CD14-positive monocyte (primary cell): Measurements from ENCODE around the gene BRPF1. TPM values are rescaled to one million over a fixed set of nuclear protein-coding genes. Genes with fewer than 3 reads are reported as not detected.

ENCODE experiments used
- DNase-seq, 3 donors: peaks; one replicate each; pipeline ENCODE4 v3.0.0-alpha.2; 2011 to 2022
- H2AFZ ChIP-seq: 2 replicates; pipeline ENCODE4 v1.6.0; 2012; ENCODE audit warnings: mild to moderate bottlenecking, low read depth, low read length, inconsistent platforms; ENCODE audit not compliant: insufficient read depth, poor library complexity, severe bottlenecking
- H3K27ac ChIP-seq, 2 donors: 1 replicate in 1 of 2; 2 replicates in 1 of 2; pipeline ENCODE4 v1.5.1; 2012 to 2013; ENCODE audit warnings: low read length in 2 of 2, control low read depth in 1 of 2, inconsistent platforms in 1 of 2, low read depth in 1 of 2, mild to moderate bottlenecking in 1 of 2
- H3K27me3 ChIP-seq, 2 donors: one replicate each; pipeline versions ENCODE4 v1.6.0 to v1.6.1; 2011 to 2013; ENCODE audit warnings: low read length in 2 of 2; ENCODE audit not compliant: control insufficient read depth in 2 of 2, insufficient read depth in 2 of 2
- H3K36me3 ChIP-seq, 2 donors: replicated peaks in 1 of 2; 1 replicate in 1 of 2; 2 replicates in 1 of 2; pipeline versions ENCODE4 v1.5.1 to v1.6.1; 2012 to 2013; ENCODE audit warnings: low read length in 2 of 2, control low read depth in 1 of 2, inconsistent platforms in 1 of 2, mild to moderate bottlenecking in 1 of 2; ENCODE audit not compliant: insufficient read depth in 2 of 2, control insufficient read depth in 1 of 2
- H3K4me1 ChIP-seq, 2 donors: 1 replicate in 1 of 2; 2 replicates in 1 of 2; pipeline versions ENCODE4 v1.5.1 to v1.6.1; 2012 to 2013; ENCODE audit warnings: low read length in 2 of 2, control low read depth in 1 of 2, inconsistent platforms in 1 of 2, mild to moderate bottlenecking in 1 of 2, moderate library complexity in 1 of 2; ENCODE audit not compliant: insufficient read depth in 2 of 2, control insufficient read depth in 1 of 2
- H3K4me2 ChIP-seq: replicated peaks from 2 replicates; pipeline ENCODE3; 2012; ENCODE audit warnings: low read length, moderate library complexity, mild to moderate bottlenecking; ENCODE audit not compliant: poor library complexity, severe bottlenecking; ENCODE audit errors: extremely low read depth
- H3K4me3 ChIP-seq, 3 experiments: fragments of 200-600 bp in 1 of 3; sonication (generic) in 1 of 3; replicated peaks in 1 of 3; 1 replicate in 2 of 3; 2 replicates in 1 of 3; pipeline ENCODE4 v1.5.1; 2011 to 2013; ENCODE audit warnings: low read length in 3 of 3, mild to moderate bottlenecking in 3 of 3, control low read depth in 2 of 3, low read depth in 2 of 3, inconsistent platforms in 1 of 3, moderate library complexity in 1 of 3
- H3K79me2 ChIP-seq: 2 replicates; pipeline ENCODE4 v1.6.0; 2012; ENCODE audit warnings: mild to moderate bottlenecking, control low read depth, inconsistent platforms, low read length, moderate library complexity; ENCODE audit not compliant: insufficient read depth
- H3K9ac ChIP-seq: 2 replicates; pipeline ENCODE4 v1.6.0; 2017; ENCODE audit warnings: low read length, mild to moderate bottlenecking; ENCODE audit not compliant: insufficient read depth, poor library complexity, severe bottlenecking
- H3K9me3 ChIP-seq, 2 donors: replicated peaks in 1 of 2; 1 replicate in 1 of 2; 2 replicates in 1 of 2; pipeline versions ENCODE4 v1.5.1 to v1.6.1; 2012 to 2013; ENCODE audit warnings: low read length in 2 of 2, control low read depth in 1 of 2; ENCODE audit not compliant: control insufficient read depth in 1 of 2, insufficient read depth in 1 of 2
- H4K20me1 ChIP-seq: 2 replicates; pipeline ENCODE4 v1.6.0; 2012; ENCODE audit warnings: mild to moderate bottlenecking, low read length, control low read depth, moderate library complexity; ENCODE audit not compliant: insufficient read depth
- H3K27ac Mint-ChIP-seq, 7 donors: one replicate each; pipeline ENCODE4 v1.8.0; 2020; ENCODE audit warnings: mild to moderate bottlenecking in 7 of 7, mixed read lengths in 7 of 7, moderate library complexity in 6 of 7, inconsistent platforms in 2 of 7
- H3K27me3 Mint-ChIP-seq, 3 donors: one replicate each; pipeline ENCODE4 v1.8.0; 2021 to 2022; ENCODE audit warnings: low read depth in 3 of 3, mild to moderate bottlenecking in 3 of 3, mixed read lengths in 3 of 3, moderate library complexity in 3 of 3, inconsistent platforms in 1 of 3
- H3K36me3 Mint-ChIP-seq, 2 donors: one replicate each; pipeline ENCODE4 v1.8.0; 2020; ENCODE audit warnings: mixed read lengths in 2 of 2, inconsistent platforms in 1 of 2, mild to moderate bottlenecking in 1 of 2
- H3K4me1 Mint-ChIP-seq: one replicate; pipeline ENCODE4 v1.8.0; 2020; ENCODE audit warnings: mild to moderate bottlenecking, mixed read lengths
- H3K4me3 Mint-ChIP-seq, 2 donors: one replicate each; pipeline ENCODE4 v1.8.0; 2020; ENCODE audit warnings: mild to moderate bottlenecking in 2 of 2, mixed read lengths in 2 of 2, moderate library complexity in 1 of 2
- H3K9me3 Mint-ChIP-seq, 7 donors: one replicate each; pipeline ENCODE4 v1.8.0; 2020 to 2022; ENCODE audit warnings: mixed read lengths in 7 of 7, mild to moderate bottlenecking in 6 of 7, moderate library complexity in 6 of 7, inconsistent platforms in 2 of 7
- CTCF ChIP-seq: fragments of 200-600 bp; IDR thresholded peaks from one replicate; pipeline ENCODE4 v1.8.0; 2022; ENCODE audit warnings: antibody characterized with exemption, mild to moderate bottlenecking
- WGBS: methylation state at CpG from one replicate; pipeline ENCODE4 v1.1.5; 2013; ENCODE audit warnings: missing lambda C conversion rate; ENCODE audit not compliant: insufficient coverage; 5-methylcytosine and 5-hydroxymethylcytosine counted together
- intact Hi-C, 2 donors: fragments of 100-400 bp; cut with micrococcal nuclease; formaldehyde crosslinking; loops; one replicate each; pipeline versions ENCODE4 v1.15.0 to v1.15.1; 2023
- polyA plus RNA-seq, 3 donors: library from polyadenylated mRNA; depleted of rRNA in 1 of 3; unstranded in 2 of 3; stranded (reverse) in 1 of 3; fragments of 300-500 nt in 2 of 3; fragments of >200 nt in 1 of 3; fragmentation: Illumina TruSeq in 2 of 3; gene quantifications; 1 replicate in 2 of 3; 2 replicates in 1 of 3; pipeline ENCODE4 v1.2.3, GENCODE V29; 2012 to 2021

BRPF1 gene
- polyA plus RNA-seq, 3 donors = 5.1 to 22.5 (median 10.4) TPM

GRCh38 chr3:9797196-9797945 is 65.8 kb downstream of the BRPF1 start:
- WGBS = 100% methylated on average over 5 of the region's 12 CpGs

More at GRCh38 chr3:9797196-9797945, 65.8 kb downstream of the BRPF1 start:
- intact Hi-C loops = loop anchor here in 1 of 2 donors (10.0 kb wide), 2 partner anchors 47 to 153 kb away; partner anchors contain the start of genes MTMR14 and RPUSD3
- Histone ChIP-seq H3K79me2 (peaks cover 89% of the 10 kb centered on the region), H2AFZ (no peak overlapping the region), H3K9me3 (no peaks in the 10 kb centered on the region), H3K27me3 (no peaks in the 10 kb centered on the region), H3K9ac (no peak overlapping the region), H3K36me3 (peaks cover 48 to 68% of the 10 kb centered on the region in 2 donors), H3K4me2 (no peak overlapping the region), H3K27ac (peak overlapping the region in 1 of 2 donors; percentile 39), H4K20me1 (peaks cover 90% of the 10 kb centered on the region), H3K4me3 (no peak overlapping the region), H3K4me1 (peaks cover 23 to 26% of the 10 kb centered on the region in 2 donors)
- Mint-ChIP-seq H3K27me3 (peaks cover 0 to 1% (median 0%) of the 10 kb centered on the region in 3 donors), H3K36me3 (peaks cover 45 to 74% of the 10 kb centered on the region in 2 donors), H3K4me3 (no peak overlapping the region), H3K4me1 (peaks cover 22% of the 10 kb centered on the region), H3K9me3 (peaks cover 0 to 3% (median 0%) of the 10 kb centered on the region in 7 donors), H3K27ac (peak overlapping the region in 5 of 7 donors; percentile 38 to 76 (median 43))
- no peak for DNase-seq
- no peak for TF ChIP-seq CTCF

Other genes with a start within 250 kb of the BRPF1 start
- gene LHFPL4, start 177.9 kb upstream of the BRPF1 start, polyA plus RNA-seq = not detected
- 100 to 1,000 TPM; 126 to 174 (median 167) TPM for gene MTMR14, start 82.2 kb upstream of the BRPF1 start, polyA plus RNA-seq
- under 1 TPM in 2 of 3 donors, not detected in 1; 0.51 to 0.55 TPM for gene CPNE9, start 27.9 kb upstream of the BRPF1 start, polyA plus RNA-seq
- 10 to 100 TPM; 17.4 to 21.9 (median 20.5) TPM for gene OGG1, start 18.2 kb downstream of the BRPF1 start, polyA plus RNA-seq
- gene CAMK1, start 38.2 kb downstream of the BRPF1 start, polyA plus RNA-seq = 100 to 1,000 TPM; 106 to 137 (median 118) TPM
- gene TADA3, start 60.7 kb downstream of the BRPF1 start, polyA plus RNA-seq = 10 to 100 TPM; 36.1 to 47.2 (median 46.9) TPM
- gene ARPC4, start 61.3 kb downstream of the BRPF1 start, polyA plus RNA-seq = 100 to 1,000 TPM; 211 to 390 (median 389) TPM
- 100 to 1,000 TPM in 1 of 3 donors, 1 to 10 TPM in 2; 1.1 to 196 (median 1.8) TPM for gene TTLL3, start 78.5 kb downstream of the BRPF1 start, polyA plus RNA-seq
- 10 to 100 TPM; 42.6 to 51.5 (median 43.4) TPM for gene RPUSD3, start 112.3 kb downstream of the BRPF1 start, polyA plus RNA-seq
- gene CIDEC, start 148.5 kb downstream of the BRPF1 start, polyA plus RNA-seq = under 1 TPM in 1 of 3 donors, not detected in 2; 0.08 TPM
- gene JAGN1, start 158.9 kb downstream of the BRPF1 start, polyA plus RNA-seq = 10 to 100 TPM; 17.3 to 56.3 (median 49.8) TPM
- gene IL17RE, start 171.1 kb downstream of the BRPF1 start, polyA plus RNA-seq = under 1 TPM in 1 of 3 donors, not detected in 2; 0.27 TPM
- gene IL17RC, start 185.4 kb downstream of the BRPF1 start, polyA plus RNA-seq = 10 to 100 TPM in 1 of 3 donors, 1 to 10 TPM in 2; 8.3 to 17.9 (median 9.3) TPM
- gene CRELD1, start 202.1 kb downstream of the BRPF1 start, polyA plus RNA-seq = 10 to 100 TPM; 16.1 to 23.4 (median 19.2) TPM
- under 1 TPM; 0.11 to 0.57 (median 0.31) TPM for gene PRRT3, start 220.7 kb downstream of the BRPF1 start, polyA plus RNA-seq